HG02840 (cell line): ENCODE results near the gene TRAF2.
"Not testable (repeated sequence)": the region's sequence is repeated elsewhere in the genome, so short reads cannot be mapped to it uniquely, and the experiment has no call there.

Experiments used
- ATAC-seq: cut with Tn5 transposase; IDR thresholded peaks from one replicate; pipeline ENCODE4 v1.9.1; 2021; ENCODE audit warnings: mild to moderate bottlenecking, moderate library complexity, moderate number of reproducible peaks; ENCODE audit not compliant: unreplicated experiment, low FRiP score

The TRAF2 gene

DNA sequence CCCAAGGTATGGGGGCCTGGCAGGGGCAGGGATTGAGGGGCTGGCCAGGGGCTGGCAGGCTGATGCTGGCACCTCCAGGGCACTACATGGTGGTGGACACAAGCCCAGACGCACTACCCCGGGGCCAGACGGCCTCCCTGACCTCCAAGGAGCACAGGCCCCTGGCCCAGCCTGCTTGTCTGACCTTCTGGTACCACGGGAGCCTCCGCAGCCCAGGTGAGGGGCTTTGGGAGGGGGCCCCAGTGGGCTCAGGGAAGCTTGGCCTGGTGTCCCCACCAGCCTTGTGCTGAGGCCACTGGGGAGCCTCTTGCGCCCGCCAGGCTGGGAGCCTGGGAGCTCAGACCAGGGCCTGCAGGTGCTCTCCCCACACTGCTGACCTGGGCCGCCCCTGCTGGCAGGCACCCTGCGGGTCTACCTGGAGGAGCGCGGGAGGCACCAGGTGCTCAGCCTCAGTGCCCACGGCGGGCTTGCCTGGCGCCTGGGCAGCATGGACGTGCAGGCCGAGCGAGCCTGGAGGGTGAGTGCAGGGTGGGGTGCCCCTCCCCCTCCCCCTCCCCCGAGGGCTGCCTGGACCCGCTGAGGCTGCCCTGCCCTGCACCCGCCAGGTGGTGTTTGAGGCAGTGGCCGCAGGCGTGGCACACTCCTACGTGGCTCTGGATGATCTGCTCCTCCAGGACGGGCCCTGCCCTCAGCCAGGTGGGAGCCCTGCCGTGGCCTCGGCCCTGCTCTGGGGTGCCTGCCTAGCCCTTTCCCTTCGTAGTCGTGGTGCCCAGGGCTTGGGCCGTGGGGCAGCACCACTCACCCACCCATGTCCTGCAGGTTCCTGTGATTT lies 28.5 kb upstream of the TRAF2 start:
- ATAC-seq: no peak

DNA sequence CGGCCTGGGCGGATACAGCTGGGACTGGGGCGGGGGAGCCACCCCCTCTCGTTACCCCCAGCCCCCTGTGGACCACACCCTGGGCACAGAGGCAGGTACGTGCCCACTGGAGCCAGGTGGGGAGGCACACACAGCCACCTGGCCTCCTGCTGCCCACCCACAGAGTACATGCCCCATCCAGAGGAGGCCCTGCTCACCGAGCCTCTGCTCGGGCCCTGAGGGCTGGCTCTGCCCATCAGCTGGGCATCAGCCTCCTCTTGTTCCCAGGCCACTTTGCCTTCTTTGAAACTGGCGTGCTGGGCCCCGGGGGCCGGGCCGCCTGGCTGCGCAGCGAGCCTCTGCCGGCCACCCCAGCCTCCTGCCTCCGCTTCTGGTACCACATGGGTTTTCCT lies 27.9 kb upstream of the TRAF2 start:
- no peak for ATAC-seq

- ATAC-seq: no peak
Measured at GRCh38 chr9:136858844-136859757, 27.2 kb upstream of the TRAF2 start.

DNA sequence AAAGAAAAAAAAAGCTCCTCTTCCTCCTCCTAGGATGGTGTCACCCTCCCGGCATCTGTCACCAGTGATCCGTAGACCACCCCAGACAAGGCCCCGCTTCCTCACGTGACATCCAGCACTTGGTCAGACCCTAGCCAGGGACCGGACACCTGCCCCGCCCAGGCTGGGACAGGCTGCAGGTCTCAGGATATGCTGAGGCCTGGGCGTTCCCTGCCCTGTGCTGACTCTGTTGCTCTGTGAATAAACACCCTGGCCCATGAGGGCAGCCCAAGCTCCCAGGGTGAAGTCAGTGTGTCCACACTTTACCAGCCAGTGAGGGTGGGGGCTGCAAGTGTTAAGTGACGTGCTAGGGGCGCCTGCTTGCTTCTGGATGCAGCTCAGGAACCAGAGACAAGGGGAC lies 25.8 kb upstream of the TRAF2 start:
- no peak for ATAC-seq

DNA sequence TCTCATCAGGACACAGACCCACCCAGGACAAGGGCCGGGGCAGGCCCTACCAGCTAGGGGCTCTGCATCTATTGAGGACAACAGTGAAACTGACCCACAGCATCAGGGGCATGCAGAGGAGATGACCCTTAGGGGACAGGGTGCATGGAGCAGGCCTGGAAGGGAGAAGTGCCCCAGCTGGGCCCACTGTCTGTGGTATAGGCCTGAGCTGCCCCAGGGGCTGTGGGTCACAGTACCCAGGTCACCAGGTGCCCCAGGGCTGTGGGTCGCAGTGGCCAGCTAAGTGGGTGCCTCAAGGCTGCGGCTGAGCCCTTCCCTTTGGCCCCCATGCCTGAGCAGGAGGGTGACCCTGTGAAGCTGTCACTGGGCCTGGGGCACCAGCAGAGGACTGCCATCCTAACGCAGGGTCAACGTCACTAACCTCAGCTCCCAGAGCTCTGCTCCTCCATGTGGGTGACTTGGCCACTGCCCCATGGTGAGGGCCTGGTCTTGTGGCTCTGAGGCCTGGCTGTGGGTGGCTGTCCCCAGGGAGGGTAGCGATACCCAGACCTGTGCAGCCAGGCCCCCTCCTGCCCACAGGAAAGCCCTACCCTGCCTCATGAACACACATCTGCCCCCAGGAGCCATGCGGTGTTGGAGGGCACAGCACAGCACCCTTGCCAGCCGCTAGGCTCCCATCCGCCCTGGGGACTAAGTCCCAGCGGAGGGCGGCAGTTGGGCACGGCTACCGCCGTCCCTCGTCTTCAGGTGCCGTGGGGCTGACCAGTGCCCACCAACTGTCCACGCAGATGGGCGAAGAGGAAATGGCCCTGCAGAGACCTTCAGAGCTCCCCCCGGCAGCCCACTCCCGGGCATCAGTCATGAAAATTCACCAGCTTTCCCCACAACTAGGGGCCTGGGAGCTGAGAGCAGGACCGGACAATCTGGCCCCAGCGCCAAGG lies 25.1 kb upstream of the TRAF2 start:
- ATAC-seq: no peak

GRCh38 chr9:136861874-136862457 lies 24.4 kb upstream of the TRAF2 start:
- ATAC-seq: no peak

- ATAC-seq: no peak
Measured at GRCh38 chr9:136862849-136863622, 23.3 kb upstream of the TRAF2 start.

- no peak for ATAC-seq
Measured at GRCh38 chr9:136863623-136864273, 22.6 kb upstream of the TRAF2 start.

- ATAC-seq: no peak
Measured at GRCh38 chr9:136865041-136865767, 21.1 kb upstream of the TRAF2 start.

DNA sequence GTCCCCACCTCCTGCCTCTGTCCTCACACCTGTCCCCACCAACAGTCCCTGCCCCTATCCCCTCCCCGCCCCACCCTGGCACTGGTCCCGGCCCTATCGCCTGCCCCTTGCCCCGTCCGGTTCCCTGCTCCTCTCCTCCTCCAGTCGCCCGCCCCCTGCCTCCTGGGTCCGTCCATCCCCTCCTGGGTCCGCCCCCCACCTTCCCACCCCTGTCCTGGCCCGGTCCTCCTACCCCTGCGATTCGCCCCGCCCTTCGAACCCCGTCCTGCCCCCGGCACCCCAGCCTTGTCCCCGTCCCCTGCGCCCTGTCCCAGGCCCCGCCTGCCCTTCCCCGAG lies 20.6 kb upstream of the TRAF2 start:
- ATAC-seq: no peak

- ATAC-seq: not testable (repeated sequence)
Measured at GRCh38 chr9:136866898-136867421, 19.4 kb upstream of the TRAF2 start.

GRCh38 chr9:136867480-136867879 lies 18.8 kb upstream of the TRAF2 start:
- ATAC-seq: no peak

DNA sequence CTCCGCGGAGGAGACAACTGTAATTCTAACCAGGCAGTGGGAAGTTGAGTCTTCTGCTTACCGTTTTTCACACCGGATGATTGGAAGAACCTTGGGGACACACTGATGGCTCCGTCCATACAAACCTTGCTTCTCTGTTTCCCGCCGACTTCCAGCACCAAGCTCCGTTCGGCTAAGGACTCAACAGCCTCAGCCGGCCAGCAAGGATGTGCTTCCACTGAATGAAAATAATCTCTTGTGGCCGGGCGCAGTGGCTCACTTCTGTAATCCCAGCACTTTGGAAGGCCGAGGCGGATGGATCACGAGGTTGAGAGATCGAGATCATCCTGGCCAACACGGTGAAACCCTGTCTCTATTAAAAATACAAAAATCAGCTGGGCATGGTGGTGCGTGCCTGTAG lies 18.4 kb upstream of the TRAF2 start:
- ATAC-seq: no peak

DNA sequence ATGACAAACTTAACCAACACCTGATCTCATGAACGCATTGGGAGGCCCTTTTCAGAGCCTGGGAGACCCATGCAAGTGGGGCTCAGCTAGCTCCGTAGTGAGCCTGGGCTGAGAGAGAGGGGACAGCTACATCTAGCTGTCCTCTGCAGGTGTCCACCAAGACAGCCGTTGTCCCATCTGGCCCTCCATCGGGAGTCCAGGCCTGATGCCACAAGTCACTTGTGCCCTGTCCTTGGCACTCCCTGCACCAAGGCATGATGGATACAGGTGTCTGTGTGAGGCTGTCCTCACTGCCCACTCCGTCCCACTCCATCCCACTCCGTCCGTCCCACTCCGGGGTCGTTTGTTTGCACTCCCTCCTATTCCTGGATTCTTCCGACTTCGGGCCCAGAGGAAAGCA lies 17.7 kb upstream of the TRAF2 start:
- no peak for ATAC-seq

DNA sequence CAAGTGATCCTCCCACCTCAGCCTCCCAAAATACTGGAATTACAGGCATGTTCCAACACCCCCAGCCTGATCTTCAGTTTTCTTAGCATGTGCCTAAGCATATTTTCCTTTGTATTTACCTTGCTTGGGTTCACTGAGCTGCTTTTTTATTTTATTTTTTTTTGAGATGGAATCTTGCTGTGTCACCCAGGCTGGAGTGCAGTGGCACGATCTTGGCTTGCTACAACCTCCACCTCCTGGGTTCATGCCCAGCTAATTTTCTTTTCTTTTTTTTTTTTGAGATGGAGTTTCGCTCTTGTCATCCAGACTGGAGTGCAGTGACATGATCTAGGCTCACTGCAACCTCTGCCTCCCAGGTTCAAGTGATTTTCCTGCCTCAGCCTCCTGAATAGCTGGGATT lies 16.7 kb upstream of the TRAF2 start:
- ATAC-seq: not testable (repeated sequence)

GRCh38 chr9:136875155-136875554 lies 11.2 kb upstream of the TRAF2 start:
- ATAC-seq: no peak

- ATAC-seq: no peak
Measured at GRCh38 chr9:136876476-136876875, 9.8 kb upstream of the TRAF2 start.

DNA sequence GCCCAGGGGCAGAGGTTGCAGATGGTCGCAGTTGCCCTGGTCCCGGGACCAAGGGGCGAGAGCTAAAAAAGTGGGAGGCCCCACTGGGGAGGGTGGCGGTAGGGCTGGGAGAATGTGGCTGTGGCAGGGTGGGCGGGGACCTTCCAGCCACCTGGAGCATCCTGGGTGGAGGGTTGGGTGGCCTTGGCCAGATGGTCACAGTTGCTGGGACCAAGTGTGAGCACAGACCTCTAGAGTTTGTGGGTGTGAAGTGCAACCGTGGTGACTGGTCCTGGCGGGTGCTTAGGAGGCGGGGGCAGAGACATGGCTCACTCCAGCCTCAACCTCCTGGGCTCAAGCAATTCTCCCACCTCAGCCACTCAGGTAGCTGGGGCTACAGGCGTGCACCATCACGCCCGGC lies 5.7 kb upstream of the TRAF2 start:
- ATAC-seq: no peak
